ENCODE measurements around the gene TMEM198.

The TMEM198 gene

DNA sequence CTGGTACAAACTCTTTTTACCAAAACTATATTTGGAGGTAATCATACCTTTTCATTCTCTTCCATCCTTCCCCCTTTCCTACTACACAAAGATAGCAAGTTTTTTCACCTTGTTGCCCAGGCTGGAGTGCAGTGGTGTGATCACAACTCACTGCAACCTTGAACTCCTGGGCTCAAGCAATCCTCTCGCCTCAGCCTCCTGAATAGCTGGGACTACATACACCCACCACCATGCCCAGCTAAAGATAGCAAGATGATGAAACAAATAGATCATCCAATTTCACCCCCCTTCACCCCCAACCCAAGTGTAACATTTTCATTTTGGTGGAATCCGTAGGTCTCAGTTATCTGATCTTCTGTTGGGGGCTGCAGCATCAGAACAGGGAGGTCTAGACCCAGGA, 49.3 kb downstream of the TMEM198 start:
- H3K4me3 ChIP-seq (ENCODE audit: low read depth, low read length) = no peak overlapping the region
- TF ChIP-seq, protein P1, sequence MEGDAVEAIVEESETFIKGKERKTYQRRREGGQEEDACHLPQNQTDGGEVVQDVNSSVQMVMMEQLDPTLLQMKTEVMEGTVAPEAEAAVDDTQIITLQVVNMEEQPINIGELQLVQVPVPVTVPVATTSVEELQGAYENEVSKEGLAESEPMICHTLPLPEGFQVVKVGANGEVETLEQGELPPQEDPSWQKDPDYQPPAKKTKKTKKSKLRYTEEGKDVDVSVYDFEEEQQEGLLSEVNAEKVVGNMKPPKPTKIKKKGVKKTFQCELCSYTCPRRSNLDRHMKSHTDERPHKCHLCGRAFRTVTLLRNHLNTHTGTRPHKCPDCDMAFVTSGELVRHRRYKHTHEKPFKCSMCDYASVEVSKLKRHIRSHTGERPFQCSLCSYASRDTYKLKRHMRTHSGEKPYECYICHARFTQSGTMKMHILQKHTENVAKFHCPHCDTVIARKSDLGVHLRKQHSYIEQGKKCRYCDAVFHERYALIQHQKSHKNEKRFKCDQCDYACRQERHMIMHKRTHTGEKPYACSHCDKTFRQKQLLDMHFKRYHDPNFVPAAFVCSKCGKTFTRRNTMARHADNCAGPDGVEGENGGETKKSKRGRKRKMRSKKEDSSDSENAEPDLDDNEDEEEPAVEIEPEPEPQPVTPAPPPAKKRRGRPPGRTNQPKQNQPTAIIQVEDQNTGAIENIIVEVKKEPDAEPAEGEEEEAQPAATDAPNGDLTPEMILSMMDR (IDR thresholded peaks at IDR 0.05; ENCODE audit: low read depth, low read length, missing control alignments) = no peak
- in situ Hi-C loops (cut with HindIII; ENCODE audit: low sequenced_read_pairs) = no loop called here
- no peak for DNase-seq (ENCODE audit: low read depth)

GRCh38 chr2:219595256-219595655, 51.4 kb downstream of the TMEM198 start:
- TF ChIP-seq, protein P1 (IDR thresholded peaks at IDR 0.05; ENCODE audit: low read depth, low read length, missing control alignments) = peak; percentile 20
- DNase-seq (ENCODE audit: low read depth) = no peak
- H3K4me3 ChIP-seq (ENCODE audit: low read depth, low read length) = no peak overlapping the region
- in situ Hi-C loops (cut with HindIII; ENCODE audit: low sequenced_read_pairs) = no loop called here

DNA sequence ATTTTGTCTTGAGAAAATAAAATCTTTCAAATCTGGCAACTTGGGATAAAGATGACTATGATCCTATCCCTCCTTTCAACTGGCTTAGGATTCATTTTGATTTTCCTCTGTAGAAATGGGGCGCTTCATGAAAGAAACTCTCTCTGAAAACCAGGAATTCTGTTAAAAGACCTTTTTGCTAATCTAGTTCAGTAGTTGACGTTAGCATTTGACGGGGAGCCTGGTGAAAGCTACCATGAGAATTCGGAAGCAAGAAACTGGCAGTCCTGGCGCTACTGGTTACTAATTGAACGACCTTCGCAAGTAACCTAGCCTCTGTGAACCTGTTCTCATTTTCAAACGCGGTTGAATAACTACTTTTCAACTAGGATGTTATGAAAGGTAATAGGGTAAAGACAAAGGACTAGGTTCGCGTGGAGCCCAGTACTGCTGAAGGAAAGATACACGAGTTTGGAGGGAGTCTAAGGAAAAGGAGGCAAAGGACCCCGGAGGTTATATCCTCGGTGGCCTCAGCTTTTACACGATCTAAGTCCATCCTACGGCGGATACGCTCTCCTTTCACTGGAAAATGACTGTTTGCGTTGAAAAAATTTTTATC, 53.2 kb downstream of the TMEM198 start:
- TF ChIP-seq, protein P1 (IDR thresholded peaks at IDR 0.05; ENCODE audit: low read depth, low read length, missing control alignments) = no peak
- DNase-seq (ENCODE audit: low read depth) = no peak
- in situ Hi-C loops (cut with HindIII; ENCODE audit: low sequenced_read_pairs) = no loop called here
- peak overlapping the region; percentile 68 for H3K4me3 ChIP-seq (ENCODE audit: low read depth, low read length)

GRCh38 chr2:219597552-219598307, 53.9 kb downstream of the TMEM198 start, which contains the start of gene STK11IP:
STK11IP (plus strand) TSS chr2:219597857; CDS start chr2:219598120, 263 bp downstream.
- TF ChIP-seq, protein P1 (IDR thresholded peaks at IDR 0.05; ENCODE audit: low read depth, low read length, missing control alignments) = no peak
- H3K4me3 ChIP-seq (ENCODE audit: low read depth, low read length) = peak within 1 kb of the TSS; percentile 68
- peak; percentile 86 for DNase-seq (ENCODE audit: low read depth)
- in situ Hi-C loops (cut with HindIII; ENCODE audit: low sequenced_read_pairs) = no loop called here

GRCh38 chr2:219598308-219599078, 54.7 kb downstream of the TMEM198 start:
- no peak for DNase-seq (ENCODE audit: low read depth)
- peak overlapping the region; percentile 68 for H3K4me3 ChIP-seq (ENCODE audit: low read depth, low read length)
- TF ChIP-seq, protein P1 (IDR thresholded peaks at IDR 0.05; ENCODE audit: low read depth, low read length, missing control alignments) = no peak
- in situ Hi-C loops (cut with HindIII; ENCODE audit: low sequenced_read_pairs) = no loop called here

All from astrocyte of the cerebellum (primary cell).